Fibroblast of lung (primary cell): ENCODE data around the gene PTPRM.

Experiments
- EZH2 ChIP-seq: IDR thresholded peaks from 2 replicates; pipeline ENCODE4 v1.5.1; 2012; ENCODE audit warnings: low read length, control low read depth, mild to moderate bottlenecking; ENCODE audit errors: missing control alignments
- TF ChIP-seq, protein P1 (sequence below), 2 donors: IDR thresholded peaks in 1 of 2; conservative IDR thresholded peaks in 1 of 2; 1 replicate in 1 of 2; 2 replicates in 1 of 2; pipeline ENCODE4 v1.5.1; 2011 to 2012; ENCODE audit warnings: low read length in 2 of 2, control low read depth in 1 of 2, inconsistent platforms in 1 of 2, low read depth in 1 of 2, mild to moderate bottlenecking in 1 of 2

DNA sequence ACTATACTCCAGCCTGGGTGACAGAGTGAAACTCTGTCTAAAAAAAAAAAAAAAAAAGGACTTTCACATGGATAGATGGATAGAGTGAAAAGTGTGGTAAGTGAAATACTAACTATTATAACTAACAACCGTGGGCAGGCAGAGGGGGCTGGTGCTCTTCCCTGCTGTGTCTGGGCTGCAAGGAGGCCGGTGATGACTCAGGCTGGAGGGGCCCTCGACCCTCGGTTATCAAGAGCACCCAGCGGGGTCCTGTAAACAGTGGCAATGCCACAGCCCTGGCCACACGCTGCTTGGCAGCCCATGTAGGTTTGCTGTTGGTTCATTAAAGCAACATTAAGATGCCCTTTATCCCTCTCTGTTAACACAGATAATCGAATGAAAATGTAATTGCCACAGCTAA, 857.4 kb downstream of the PTPRM start:
- TF ChIP-seq, protein P1, sequence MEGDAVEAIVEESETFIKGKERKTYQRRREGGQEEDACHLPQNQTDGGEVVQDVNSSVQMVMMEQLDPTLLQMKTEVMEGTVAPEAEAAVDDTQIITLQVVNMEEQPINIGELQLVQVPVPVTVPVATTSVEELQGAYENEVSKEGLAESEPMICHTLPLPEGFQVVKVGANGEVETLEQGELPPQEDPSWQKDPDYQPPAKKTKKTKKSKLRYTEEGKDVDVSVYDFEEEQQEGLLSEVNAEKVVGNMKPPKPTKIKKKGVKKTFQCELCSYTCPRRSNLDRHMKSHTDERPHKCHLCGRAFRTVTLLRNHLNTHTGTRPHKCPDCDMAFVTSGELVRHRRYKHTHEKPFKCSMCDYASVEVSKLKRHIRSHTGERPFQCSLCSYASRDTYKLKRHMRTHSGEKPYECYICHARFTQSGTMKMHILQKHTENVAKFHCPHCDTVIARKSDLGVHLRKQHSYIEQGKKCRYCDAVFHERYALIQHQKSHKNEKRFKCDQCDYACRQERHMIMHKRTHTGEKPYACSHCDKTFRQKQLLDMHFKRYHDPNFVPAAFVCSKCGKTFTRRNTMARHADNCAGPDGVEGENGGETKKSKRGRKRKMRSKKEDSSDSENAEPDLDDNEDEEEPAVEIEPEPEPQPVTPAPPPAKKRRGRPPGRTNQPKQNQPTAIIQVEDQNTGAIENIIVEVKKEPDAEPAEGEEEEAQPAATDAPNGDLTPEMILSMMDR (conservative IDR thresholded peaks at IDR 0.05 in 1 of 2, IDR thresholded peaks at IDR 0.05 in 1 of 2; ENCODE audit: low read depth in 1 of 2, low read length in 2 of 2): no peak
- TF ChIP-seq EZH2: no peak
